Astrocyte of the hippocampus (primary cell): ENCODE data around the gene SCART1.
"Not testable (repeated sequence)": the region's sequence is repeated elsewhere in the genome, so short reads cannot be mapped to it uniquely, and the experiment has no call there.

Experiments used
- DNase-seq: peaks from one replicate; pipeline ENCODE4 v3.0.0; 2011; ENCODE audit warnings: low read depth, low spot score

SCART1 gene

GRCh38 chr10:133456041-133456951, 2.6 kb downstream of the SCART1 start:
- no peak for DNase-seq

GRCh38 chr10:133457100-133457841, 3.5 kb downstream of the SCART1 start:
- DNase-seq, result no peak

GRCh38 chr10:133458021-133458709, 4.4 kb downstream of the SCART1 start:
- no peak for DNase-seq

- peak; percentile 13 for DNase-seq
Measured at GRCh38 chr10:133458710-133459453, 5.1 kb downstream of the SCART1 start.

GRCh38 chr10:133459454-133460207, 5.9 kb downstream of the SCART1 start:
- no peak for DNase-seq

- no peak for DNase-seq
Measured at GRCh38 chr10:133460208-133460769, 6.5 kb downstream of the SCART1 start.

- no peak for DNase-seq
Measured at GRCh38 chr10:133461027-133461426, 7.3 kb downstream of the SCART1 start.

GRCh38 chr10:133461841-133462240, 8.1 kb downstream of the SCART1 start:
- no peak for DNase-seq

GRCh38 chr10:133462512-133463305, 9.0 kb downstream of the SCART1 start:
- DNase-seq, result no peak

GRCh38 chr10:133464582-133465031, 10.9 kb downstream of the SCART1 start:
- no peak for DNase-seq

- no peak for DNase-seq
Measured at GRCh38 chr10:133465191-133465949, 11.6 kb downstream of the SCART1 start.

- DNase-seq, result no peak
Measured at GRCh38 chr10:133465950-133466474, 12.3 kb downstream of the SCART1 start.

GRCh38 chr10:133466683-133467275, 13.0 kb downstream of the SCART1 start:
- no peak for DNase-seq

GRCh38 chr10:133467286-133467911, 13.7 kb downstream of the SCART1 start:
- no peak for DNase-seq

- DNase-seq, result not testable (repeated sequence)
Measured at GRCh38 chr10:133469205-133469604, 15.5 kb downstream of the SCART1 start.

- no peak for DNase-seq
Measured at GRCh38 chr10:133471300-133472109, 17.8 kb downstream of the SCART1 start.

GRCh38 chr10:133473270-133473669, 19.5 kb downstream of the SCART1 start:
- DNase-seq, result no peak
